ENCODE data around the gene CLDN34. TPM values are rescaled to one million over a fixed set of nuclear protein-coding genes. Genes with fewer than 3 reads are reported as not detected.

The CLDN34 gene
- total and polyA plus RNA-seq, 12 donors, result not detected

GRCh38 chrX:9937761-9938160 lies 29.4 kb upstream of the CLDN34 start:
- TF ChIP-seq CTCF (IDR thresholded peaks at IDR 0.05), result no peak
- no peaks in the 10 kb centered on the region for H3K4me1 ChIP-seq
- WGBS, 2 donors, result 94 to 95% methylated on average over 8 of the region's 8 CpGs
- H3K27me3 ChIP-seq, result peaks cover 0 to 26% (median 0%) of the 10 kb centered on the region in 7 donors
- no peak overlapping the region for H3K4me3 ChIP-seq
- intact Hi-C loops (cut with DNase I), result no loop called here
- DNase-seq (no peak), ATAC-seq (no peak)
- H3K27ac ChIP-seq, result no peak overlapping the region
- no peaks in the 10 kb centered on the region for H3K9me3 ChIP-seq
- H3K36me3 ChIP-seq, result no peaks in the 10 kb centered on the region

GRCh38 chrX:9938516-9938915 lies 28.6 kb upstream of the CLDN34 start:
- no peak for ATAC-seq
- no peaks in the 10 kb centered on the region for H3K36me3 ChIP-seq
- no peak for DNase-seq
- H3K4me1 ChIP-seq, result no peaks in the 10 kb centered on the region
- no peak for TF ChIP-seq CTCF (IDR thresholded peaks at IDR 0.05)
- no peak overlapping the region for H3K4me3 ChIP-seq
- peaks cover 0 to 26% (median 0%) of the 10 kb centered on the region in 7 donors for H3K27me3 ChIP-seq
- H3K27ac ChIP-seq, result no peak overlapping the region
- intact Hi-C loops (cut with DNase I), result no loop called here
- H3K9me3 ChIP-seq, result no peaks in the 10 kb centered on the region
- WGBS, 2 donors, result 96% methylated on average over 7 of the region's 7 CpGs

GRCh38 chrX:9940421-9940820 lies 26.7 kb upstream of the CLDN34 start:
- Histone ChIP-seq H3K27me3 (peaks cover 0 to 18% (median 0%) of the 10 kb centered on the region in 7 donors), H3K9me3 (no peaks in the 10 kb centered on the region), H3K36me3 (no peaks in the 10 kb centered on the region), H3K27ac (no peak overlapping the region), H3K4me1 (no peaks in the 10 kb centered on the region), H3K4me3 (no peak overlapping the region)
- TF ChIP-seq CTCF (IDR thresholded peaks at IDR 0.05), result no peak
- ATAC-seq (no peak), DNase-seq (no peak)
- intact Hi-C loops (cut with DNase I), result no loop called here
- WGBS, 2 donors, result 81 to 98% methylated on average over 14 of the region's 14 CpGs

GRCh38 chrX:9942086-9942485 lies 25.1 kb upstream of the CLDN34 start:
- Histone ChIP-seq H3K4me3 (no peak overlapping the region), H3K27me3 (peaks cover 0 to 18% (median 0%) of the 10 kb centered on the region in 7 donors), H3K9me3 (no peaks in the 10 kb centered on the region), H3K27ac (no peak overlapping the region), H3K36me3 (no peaks in the 10 kb centered on the region), H3K4me1 (no peaks in the 10 kb centered on the region)
- no peak for DNase-seq
- WGBS, 2 donors, result 72 to 82% methylated on average over 6 of the region's 6 CpGs
- intact Hi-C loops (cut with DNase I), result no loop called here
- no peak for TF ChIP-seq CTCF (IDR thresholded peaks at IDR 0.05)
- no peak for ATAC-seq

All from heart right ventricle (tissue), 16 donors.